Measurements from ENCODE around the gene SNX21. TPM values are rescaled to one million over a fixed set of nuclear protein-coding genes. Genes with fewer than 3 reads are reported as not detected.
A peak's percentile ranks its signal among the peaks of the same experiment; 100 is the strongest.

SNX21 gene
- total and polyA plus RNA-seq, 2 experiments from 2014 or later, result 42.7 to 270 TPM

DNA sequence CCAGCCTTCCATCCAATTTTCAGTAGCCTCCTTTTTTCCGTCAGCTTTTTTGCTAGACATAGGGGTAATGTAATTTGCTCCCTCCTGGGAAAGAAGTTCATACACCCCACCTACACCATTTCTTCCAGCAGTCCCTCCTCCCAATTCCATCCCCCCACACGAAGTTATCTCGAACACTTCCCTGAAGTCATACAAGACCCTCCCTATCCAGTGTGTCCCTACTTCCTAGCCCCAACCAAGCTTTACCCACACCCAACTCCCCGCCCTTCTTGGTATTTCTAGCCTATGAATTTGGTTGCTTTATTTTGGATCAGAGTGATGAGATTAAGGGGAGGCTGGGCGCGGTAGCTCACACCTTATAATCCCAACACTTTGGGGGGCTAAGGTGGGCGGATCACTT lies 20.1 kb upstream of the SNX21 start:
- H3K4me1 ChIP-seq (ENCODE audit: low read depth), result no peaks in the 10 kb centered on the region
- DNase-seq (ENCODE audit: low read depth in 1 of 2, low spot score in 1 of 2), result no peak
- peaks cover 20% of the 10 kb centered on the region for H3K36me3 ChIP-seq
- no peaks in the 10 kb centered on the region for H3K9me3 ChIP-seq (ENCODE audit: low read depth)
- no peak overlapping the region for H3K27ac ChIP-seq
- H3K4me3 ChIP-seq, result peak overlapping the region; percentile 78
- no peaks in the 10 kb centered on the region for H3K27me3 ChIP-seq
- TF ChIP-seq, protein P1, sequence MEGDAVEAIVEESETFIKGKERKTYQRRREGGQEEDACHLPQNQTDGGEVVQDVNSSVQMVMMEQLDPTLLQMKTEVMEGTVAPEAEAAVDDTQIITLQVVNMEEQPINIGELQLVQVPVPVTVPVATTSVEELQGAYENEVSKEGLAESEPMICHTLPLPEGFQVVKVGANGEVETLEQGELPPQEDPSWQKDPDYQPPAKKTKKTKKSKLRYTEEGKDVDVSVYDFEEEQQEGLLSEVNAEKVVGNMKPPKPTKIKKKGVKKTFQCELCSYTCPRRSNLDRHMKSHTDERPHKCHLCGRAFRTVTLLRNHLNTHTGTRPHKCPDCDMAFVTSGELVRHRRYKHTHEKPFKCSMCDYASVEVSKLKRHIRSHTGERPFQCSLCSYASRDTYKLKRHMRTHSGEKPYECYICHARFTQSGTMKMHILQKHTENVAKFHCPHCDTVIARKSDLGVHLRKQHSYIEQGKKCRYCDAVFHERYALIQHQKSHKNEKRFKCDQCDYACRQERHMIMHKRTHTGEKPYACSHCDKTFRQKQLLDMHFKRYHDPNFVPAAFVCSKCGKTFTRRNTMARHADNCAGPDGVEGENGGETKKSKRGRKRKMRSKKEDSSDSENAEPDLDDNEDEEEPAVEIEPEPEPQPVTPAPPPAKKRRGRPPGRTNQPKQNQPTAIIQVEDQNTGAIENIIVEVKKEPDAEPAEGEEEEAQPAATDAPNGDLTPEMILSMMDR (IDR thresholded peaks at IDR 0.05; ENCODE audit: low read depth, low read length), result no peak

DNA sequence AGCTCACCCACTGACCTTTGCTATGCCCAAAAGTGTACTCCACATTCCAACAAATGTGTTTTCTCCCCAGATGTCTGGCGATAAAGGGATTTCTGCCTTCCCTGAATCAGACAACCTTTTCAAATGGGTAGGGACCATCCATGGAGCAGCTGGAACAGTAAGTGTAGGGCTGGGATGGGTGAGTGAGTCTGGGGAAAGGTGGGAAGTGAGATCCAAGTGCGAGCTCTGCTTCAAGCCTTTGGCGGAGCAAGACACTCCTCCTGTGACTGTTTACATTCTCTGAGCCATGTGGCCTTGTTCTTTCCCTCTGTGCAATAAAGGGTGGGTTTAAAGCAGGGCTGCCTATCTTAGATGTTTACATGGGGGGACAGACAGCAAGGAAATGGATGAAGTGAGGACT lies 19.3 kb upstream of the SNX21 start:
- H3K9me3 ChIP-seq (ENCODE audit: low read depth), result no peaks in the 10 kb centered on the region
- H3K4me1 ChIP-seq (ENCODE audit: low read depth), result no peaks in the 10 kb centered on the region
- peaks cover 15% of the 10 kb centered on the region for H3K36me3 ChIP-seq
- TF ChIP-seq, protein P1 (IDR thresholded peaks at IDR 0.05; ENCODE audit: low read depth, low read length), result no peak
- no peaks in the 10 kb centered on the region for H3K27me3 ChIP-seq
- H3K27ac ChIP-seq, result no peak overlapping the region
- DNase-seq (ENCODE audit: low read depth in 1 of 2, low spot score in 1 of 2), result no peak
- H3K4me3 ChIP-seq, result no peak overlapping the region

DNA sequence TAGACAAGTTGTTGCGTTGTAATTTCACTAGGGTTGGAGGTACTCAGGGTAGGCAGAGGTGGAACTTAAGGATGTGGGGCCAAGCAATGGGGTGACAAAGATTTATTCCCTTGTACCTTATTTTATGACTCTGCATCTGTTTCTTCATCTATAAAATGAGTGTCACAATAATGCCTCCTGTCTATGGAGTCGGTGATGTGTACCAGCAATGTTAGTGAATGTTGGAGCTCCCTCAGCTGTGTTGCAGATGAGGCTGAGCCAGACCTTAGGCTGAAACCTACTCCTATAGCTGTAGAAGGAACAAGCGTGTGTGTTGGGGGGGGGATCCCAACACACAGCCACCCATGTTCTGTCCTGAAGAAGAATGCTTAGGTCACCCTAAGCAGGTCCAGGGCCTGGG lies 16.6 kb upstream of the SNX21 start:
- Histone ChIP-seq H3K27me3 (no peaks in the 10 kb centered on the region), H3K9me3 (ENCODE audit: low read depth) (no peaks in the 10 kb centered on the region), H3K4me3 (no peak overlapping the region), H3K27ac (peak overlapping the region; percentile 25), H3K36me3 (no peaks in the 10 kb centered on the region), H3K4me1 (ENCODE audit: low read depth) (no peaks in the 10 kb centered on the region)
- TF ChIP-seq, protein P1 (IDR thresholded peaks at IDR 0.05; ENCODE audit: low read depth, low read length), result no peak
- DNase-seq (ENCODE audit: low read depth in 1 of 2, low spot score in 1 of 2), result no peak

DNA sequence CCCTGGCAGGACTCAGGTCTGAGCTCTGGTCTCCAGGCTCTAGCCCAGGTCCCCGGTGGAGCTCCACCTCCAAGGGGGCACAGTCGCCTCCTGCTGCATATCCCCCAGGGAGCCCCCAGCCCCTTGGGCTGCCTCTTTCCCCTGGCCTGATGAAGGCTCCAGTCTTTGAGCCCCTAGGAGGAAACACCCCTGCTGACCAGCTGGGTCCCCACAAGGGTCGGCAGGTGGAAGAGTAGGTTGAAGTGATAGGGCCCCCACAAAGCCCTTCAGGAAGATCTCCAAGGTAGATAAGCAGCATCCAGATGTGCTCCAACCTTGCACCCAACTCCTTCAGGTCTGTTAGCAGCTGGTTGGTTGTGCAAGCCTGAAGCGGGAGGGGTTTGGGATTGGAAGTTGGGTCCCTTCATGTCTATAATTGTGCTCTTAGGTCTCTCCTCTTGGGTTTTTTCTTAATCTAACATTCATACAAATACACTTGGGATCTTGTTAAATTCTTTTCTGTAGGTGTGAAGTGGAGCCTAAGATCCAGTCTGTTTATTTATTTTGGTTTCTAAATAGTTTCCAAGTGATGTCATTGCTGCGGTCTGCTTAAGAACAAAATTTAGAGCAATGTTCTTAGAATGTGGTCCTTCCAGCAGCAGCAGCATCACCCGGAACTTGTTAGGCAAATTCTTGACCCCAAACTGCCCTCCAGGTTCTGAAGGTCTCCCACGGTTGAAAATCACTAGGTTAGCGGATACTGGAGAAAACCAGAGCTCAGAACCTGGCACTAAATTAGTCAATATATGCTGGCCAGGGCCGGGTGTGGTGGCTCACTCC lies 16.0 kb upstream of the SNX21 start:
- TF ChIP-seq, protein P1 (IDR thresholded peaks at IDR 0.05; ENCODE audit: low read depth, low read length), result no peak
- H3K27ac ChIP-seq, result peak overlapping the region; percentile 25
- DNase-seq (ENCODE audit: low read depth in 1 of 2, low spot score in 1 of 2), result peak in 1 of 2 donors; percentile 87
- no peaks in the 10 kb centered on the region for H3K27me3 ChIP-seq
- no peaks in the 10 kb centered on the region for H3K36me3 ChIP-seq
- H3K4me3 ChIP-seq, result no peak overlapping the region
- H3K4me1 ChIP-seq (ENCODE audit: low read depth), result no peaks in the 10 kb centered on the region
- no peaks in the 10 kb centered on the region for H3K9me3 ChIP-seq (ENCODE audit: low read depth)

DNA sequence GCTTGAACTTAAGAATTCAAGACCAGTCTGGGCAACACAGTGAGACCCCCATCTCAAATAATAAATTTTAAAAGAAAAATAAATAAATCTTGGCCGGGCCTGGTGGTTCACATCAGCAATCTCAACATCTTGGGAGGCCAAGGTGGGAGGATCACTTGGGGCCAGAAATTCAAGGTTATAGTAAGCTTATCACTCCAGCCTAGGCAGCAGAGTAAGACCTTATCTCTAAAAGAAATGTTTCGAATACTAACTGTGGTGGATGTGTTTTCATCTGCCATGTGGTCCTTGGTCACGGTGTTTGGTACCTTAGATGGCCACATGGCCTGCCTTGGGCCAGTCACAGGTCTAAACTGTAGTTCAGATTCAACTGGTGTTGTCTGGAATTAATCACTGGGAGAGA lies 15.4 kb upstream of the SNX21 start:
- TF ChIP-seq, protein P1 (IDR thresholded peaks at IDR 0.05; ENCODE audit: low read depth, low read length), result no peak
- no peaks in the 10 kb centered on the region for H3K9me3 ChIP-seq (ENCODE audit: low read depth)
- H3K27ac ChIP-seq, result peak overlapping the region; percentile 48
- DNase-seq (ENCODE audit: low read depth in 1 of 2, low spot score in 1 of 2), result no peak
- H3K36me3 ChIP-seq, result no peaks in the 10 kb centered on the region
- no peaks in the 10 kb centered on the region for H3K4me1 ChIP-seq (ENCODE audit: low read depth)
- no peak overlapping the region for H3K4me3 ChIP-seq
- H3K27me3 ChIP-seq, result no peaks in the 10 kb centered on the region

Measured in cardiac muscle cell (in vitro differentiated cells and primary cell).